Panc1 (cell line): ENCODE data around the gene MACROD2.

Experiments used
- POLR2AphosphoS5 ChIP-seq: IDR thresholded peaks from 2 replicates; pipeline ENCODE4 v1.6.1; 2012; ENCODE audit warnings: mild to moderate bottlenecking, low read depth, low read length, moderate library complexity
- TF ChIP-seq, protein P1 (sequence below): fragments of 450-650 bp; IDR thresholded peaks from 2 replicates; pipeline ENCODE4 v1.5.1; 2017; ENCODE audit warnings: mild to moderate bottlenecking
- TF ChIP-seq, protein P2 (sequence below), 2 experiments: IDR thresholded peaks; 2 replicates each; pipeline ENCODE4 v1.6.1; 2011 to 2012; ENCODE audit warnings: low read depth in 2 of 2, control low read depth in 1 of 2, low read length in 1 of 2, mild to moderate bottlenecking in 1 of 2, moderate library complexity in 1 of 2; ENCODE audit not compliant: insufficient read depth in 1 of 2

DNA sequence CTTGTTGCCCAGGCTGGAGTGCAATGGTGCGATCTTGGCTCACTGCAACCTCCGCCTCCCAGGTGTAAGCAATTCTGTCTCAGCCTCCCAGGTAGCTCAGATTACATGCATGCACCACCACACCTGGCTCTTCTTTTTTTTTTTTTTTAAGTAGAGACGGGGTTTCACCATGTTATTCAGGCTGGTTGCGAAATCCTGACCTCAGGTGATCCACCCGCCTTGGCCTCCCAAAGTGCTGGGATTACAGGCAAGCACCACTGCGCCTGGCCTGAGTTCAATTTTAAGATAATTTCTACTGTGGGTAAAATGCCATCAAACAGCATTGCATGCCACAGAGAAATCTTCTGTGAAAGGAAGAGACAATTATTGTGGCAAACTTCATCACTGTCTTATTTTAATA, 1944.8 kb downstream of the MACROD2 start:
- TF ChIP-seq, protein P1, sequence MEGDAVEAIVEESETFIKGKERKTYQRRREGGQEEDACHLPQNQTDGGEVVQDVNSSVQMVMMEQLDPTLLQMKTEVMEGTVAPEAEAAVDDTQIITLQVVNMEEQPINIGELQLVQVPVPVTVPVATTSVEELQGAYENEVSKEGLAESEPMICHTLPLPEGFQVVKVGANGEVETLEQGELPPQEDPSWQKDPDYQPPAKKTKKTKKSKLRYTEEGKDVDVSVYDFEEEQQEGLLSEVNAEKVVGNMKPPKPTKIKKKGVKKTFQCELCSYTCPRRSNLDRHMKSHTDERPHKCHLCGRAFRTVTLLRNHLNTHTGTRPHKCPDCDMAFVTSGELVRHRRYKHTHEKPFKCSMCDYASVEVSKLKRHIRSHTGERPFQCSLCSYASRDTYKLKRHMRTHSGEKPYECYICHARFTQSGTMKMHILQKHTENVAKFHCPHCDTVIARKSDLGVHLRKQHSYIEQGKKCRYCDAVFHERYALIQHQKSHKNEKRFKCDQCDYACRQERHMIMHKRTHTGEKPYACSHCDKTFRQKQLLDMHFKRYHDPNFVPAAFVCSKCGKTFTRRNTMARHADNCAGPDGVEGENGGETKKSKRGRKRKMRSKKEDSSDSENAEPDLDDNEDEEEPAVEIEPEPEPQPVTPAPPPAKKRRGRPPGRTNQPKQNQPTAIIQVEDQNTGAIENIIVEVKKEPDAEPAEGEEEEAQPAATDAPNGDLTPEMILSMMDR = no peak
- TF ChIP-seq, protein P2, sequence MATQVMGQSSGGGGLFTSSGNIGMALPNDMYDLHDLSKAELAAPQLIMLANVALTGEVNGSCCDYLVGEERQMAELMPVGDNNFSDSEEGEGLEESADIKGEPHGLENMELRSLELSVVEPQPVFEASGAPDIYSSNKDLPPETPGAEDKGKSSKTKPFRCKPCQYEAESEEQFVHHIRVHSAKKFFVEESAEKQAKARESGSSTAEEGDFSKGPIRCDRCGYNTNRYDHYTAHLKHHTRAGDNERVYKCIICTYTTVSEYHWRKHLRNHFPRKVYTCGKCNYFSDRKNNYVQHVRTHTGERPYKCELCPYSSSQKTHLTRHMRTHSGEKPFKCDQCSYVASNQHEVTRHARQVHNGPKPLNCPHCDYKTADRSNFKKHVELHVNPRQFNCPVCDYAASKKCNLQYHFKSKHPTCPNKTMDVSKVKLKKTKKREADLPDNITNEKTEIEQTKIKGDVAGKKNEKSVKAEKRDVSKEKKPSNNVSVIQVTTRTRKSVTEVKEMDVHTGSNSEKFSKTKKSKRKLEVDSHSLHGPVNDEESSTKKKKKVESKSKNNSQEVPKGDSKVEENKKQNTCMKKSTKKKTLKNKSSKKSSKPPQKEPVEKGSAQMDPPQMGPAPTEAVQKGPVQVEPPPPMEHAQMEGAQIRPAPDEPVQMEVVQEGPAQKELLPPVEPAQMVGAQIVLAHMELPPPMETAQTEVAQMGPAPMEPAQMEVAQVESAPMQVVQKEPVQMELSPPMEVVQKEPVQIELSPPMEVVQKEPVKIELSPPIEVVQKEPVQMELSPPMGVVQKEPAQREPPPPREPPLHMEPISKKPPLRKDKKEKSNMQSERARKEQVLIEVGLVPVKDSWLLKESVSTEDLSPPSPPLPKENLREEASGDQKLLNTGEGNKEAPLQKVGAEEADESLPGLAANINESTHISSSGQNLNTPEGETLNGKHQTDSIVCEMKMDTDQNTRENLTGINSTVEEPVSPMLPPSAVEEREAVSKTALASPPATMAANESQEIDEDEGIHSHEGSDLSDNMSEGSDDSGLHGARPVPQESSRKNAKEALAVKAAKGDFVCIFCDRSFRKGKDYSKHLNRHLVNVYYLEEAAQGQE (IDR thresholded peaks at IDR 0.05; ENCODE audit: insufficient read depth in 1 of 2, low read depth in 2 of 2, low read length in 1 of 2) = no peak
- TF ChIP-seq POLR2AphosphoS5 = no peak
